ENCODE data around the gene SLC16A10. TPM values are rescaled to one million over a fixed set of nuclear protein-coding genes. Genes with fewer than 3 reads are reported as not detected.

Gene SLC16A10
- polyA plus RNA-seq, 3 donors = 0.05 to 0.15 TPM; not detected in 1

DNA sequence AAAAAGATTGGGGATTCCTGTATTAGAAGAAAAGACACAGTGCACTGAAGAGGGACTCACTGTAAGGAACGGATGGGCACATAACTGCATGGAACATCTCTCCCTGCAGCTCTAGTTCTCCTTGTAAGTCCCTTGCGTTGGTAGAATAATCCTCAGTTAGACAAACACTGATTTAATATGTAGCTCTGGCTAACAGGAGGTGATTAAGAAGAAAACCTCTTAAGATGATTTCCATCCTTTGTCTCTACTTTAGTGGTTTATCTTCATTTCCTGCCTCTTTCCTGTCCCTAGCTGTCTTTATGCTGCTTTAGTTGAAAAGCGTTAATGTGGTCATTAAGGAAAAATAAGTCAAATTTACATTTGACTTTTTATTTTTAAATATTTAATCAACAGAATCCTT lies 86.6 kb downstream of the SLC16A10 start:
- TF ChIP-seq, protein P1, sequence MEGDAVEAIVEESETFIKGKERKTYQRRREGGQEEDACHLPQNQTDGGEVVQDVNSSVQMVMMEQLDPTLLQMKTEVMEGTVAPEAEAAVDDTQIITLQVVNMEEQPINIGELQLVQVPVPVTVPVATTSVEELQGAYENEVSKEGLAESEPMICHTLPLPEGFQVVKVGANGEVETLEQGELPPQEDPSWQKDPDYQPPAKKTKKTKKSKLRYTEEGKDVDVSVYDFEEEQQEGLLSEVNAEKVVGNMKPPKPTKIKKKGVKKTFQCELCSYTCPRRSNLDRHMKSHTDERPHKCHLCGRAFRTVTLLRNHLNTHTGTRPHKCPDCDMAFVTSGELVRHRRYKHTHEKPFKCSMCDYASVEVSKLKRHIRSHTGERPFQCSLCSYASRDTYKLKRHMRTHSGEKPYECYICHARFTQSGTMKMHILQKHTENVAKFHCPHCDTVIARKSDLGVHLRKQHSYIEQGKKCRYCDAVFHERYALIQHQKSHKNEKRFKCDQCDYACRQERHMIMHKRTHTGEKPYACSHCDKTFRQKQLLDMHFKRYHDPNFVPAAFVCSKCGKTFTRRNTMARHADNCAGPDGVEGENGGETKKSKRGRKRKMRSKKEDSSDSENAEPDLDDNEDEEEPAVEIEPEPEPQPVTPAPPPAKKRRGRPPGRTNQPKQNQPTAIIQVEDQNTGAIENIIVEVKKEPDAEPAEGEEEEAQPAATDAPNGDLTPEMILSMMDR (IDR thresholded peaks at IDR 0.05) = no peak
- no CpG with 5 or more reads among the region's 3 CpGs for WGBS (ENCODE audit: insufficient coverage)
- no peak overlapping the region for H3K4me3 Mint-ChIP-seq
- H4K20me1 ChIP-seq (ENCODE audit: insufficient read depth, low read length) = no peaks in the 10 kb centered on the region
- H3K36me3 ChIP-seq (replicated peaks in 1 of 2; ENCODE audit: control insufficient read depth in 1 of 2, insufficient read depth in 2 of 2, low read length in 2 of 2) = no peaks in the 10 kb centered on the region
- H3K27ac ChIP-seq (ENCODE audit: low read depth in 1 of 2, low read length in 2 of 2) = no peak overlapping the region
- no peaks in the 10 kb centered on the region for H3K27me3 ChIP-seq (ENCODE audit: control insufficient read depth in 2 of 2, insufficient read depth in 2 of 2, low read length in 2 of 2)
- no peaks in the 10 kb centered on the region for H3K4me1 Mint-ChIP-seq
- H3K79me2 ChIP-seq (ENCODE audit: insufficient read depth, low read length) = no peaks in the 10 kb centered on the region
- no peak for DNase-seq
- H3K27ac Mint-ChIP-seq = peak overlapping the region in 1 of 7 donors; percentile 9
- intact Hi-C loops (cut with micrococcal nuclease) = no loop called here
- H3K4me3 ChIP-seq (replicated peaks in 1 of 3; ENCODE audit: low read depth in 2 of 3, low read length in 3 of 3) = no peak overlapping the region
- H3K9ac ChIP-seq (ENCODE audit: insufficient read depth, low read length, poor library complexity, severe bottlenecking) = no peak overlapping the region
- peaks cover 0 to 3% (median 0%) of the 10 kb centered on the region in 3 donors for H3K27me3 Mint-ChIP-seq (ENCODE audit: low read depth in 3 of 3)
- H3K4me2 ChIP-seq (replicated peaks; ENCODE audit: extremely low read depth, low read length, poor library complexity, severe bottlenecking) = no peak overlapping the region
- no peaks in the 10 kb centered on the region for H3K36me3 Mint-ChIP-seq
- no peaks in the 10 kb centered on the region for H3K4me1 ChIP-seq (ENCODE audit: control insufficient read depth in 1 of 2, insufficient read depth in 2 of 2, low read length in 2 of 2)
- peaks cover 0 to 1% (median 0%) of the 10 kb centered on the region in 7 donors for H3K9me3 Mint-ChIP-seq
- no peaks in the 10 kb centered on the region for H3K9me3 ChIP-seq (replicated peaks in 1 of 2; ENCODE audit: control insufficient read depth in 1 of 2, insufficient read depth in 1 of 2, low read length in 2 of 2)
- no peak overlapping the region for H2AFZ ChIP-seq (ENCODE audit: insufficient read depth, low read depth, low read length, poor library complexity, severe bottlenecking)

DNA sequence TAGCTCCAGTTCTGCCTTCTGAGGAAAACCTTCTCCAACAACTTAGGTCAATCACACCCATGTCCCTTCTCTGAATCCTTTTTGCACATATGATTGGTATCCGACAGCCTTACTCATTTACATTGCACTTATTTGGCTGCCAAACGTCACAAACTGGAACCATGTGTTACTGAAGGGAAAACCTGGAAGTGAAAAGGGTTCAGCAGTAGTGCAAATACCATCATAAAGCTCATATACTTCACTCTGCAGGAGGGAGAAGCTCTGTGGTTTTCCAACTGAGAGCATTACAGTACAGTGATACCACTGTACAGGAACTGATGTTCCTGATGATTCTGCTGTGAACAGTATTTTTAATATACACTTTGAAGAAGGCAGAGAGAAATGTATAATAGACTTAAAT lies 87.8 kb downstream of the SLC16A10 start:
- Mint-ChIP-seq H3K27me3 (ENCODE audit: low read depth in 3 of 3) (peaks cover 0 to 3% (median 0%) of the 10 kb centered on the region in 3 donors), H3K4me3 (no peak overlapping the region), H3K9me3 (no peaks in the 10 kb centered on the region), H3K4me1 (no peaks in the 10 kb centered on the region), H3K27ac (no peak overlapping the region), H3K36me3 (no peaks in the 10 kb centered on the region)
- WGBS (ENCODE audit: insufficient coverage) = no CpG with 5 or more reads among the region's 2 CpGs
- no peak overlapping the region for H2AFZ ChIP-seq (ENCODE audit: insufficient read depth, low read depth, low read length, poor library complexity, severe bottlenecking)
- H3K4me2 ChIP-seq (replicated peaks; ENCODE audit: extremely low read depth, low read length, poor library complexity, severe bottlenecking) = no peak overlapping the region
- H3K27ac ChIP-seq (ENCODE audit: low read depth in 1 of 2, low read length in 2 of 2) = no peak overlapping the region
- no peaks in the 10 kb centered on the region for H3K4me1 ChIP-seq (ENCODE audit: control insufficient read depth in 1 of 2, insufficient read depth in 2 of 2, low read length in 2 of 2)
- H3K36me3 ChIP-seq (replicated peaks in 1 of 2; ENCODE audit: control insufficient read depth in 1 of 2, insufficient read depth in 2 of 2, low read length in 2 of 2) = no peaks in the 10 kb centered on the region
- H3K9ac ChIP-seq (ENCODE audit: insufficient read depth, low read length, poor library complexity, severe bottlenecking) = no peak overlapping the region
- H4K20me1 ChIP-seq (ENCODE audit: insufficient read depth, low read length) = no peaks in the 10 kb centered on the region
- no peaks in the 10 kb centered on the region for H3K79me2 ChIP-seq (ENCODE audit: insufficient read depth, low read length)
- TF ChIP-seq, protein P1 (IDR thresholded peaks at IDR 0.05) = no peak
- no peak overlapping the region for H3K4me3 ChIP-seq (replicated peaks in 1 of 3; ENCODE audit: low read depth in 2 of 3, low read length in 3 of 3)
- H3K27me3 ChIP-seq (ENCODE audit: control insufficient read depth in 2 of 2, insufficient read depth in 2 of 2, low read length in 2 of 2) = no peaks in the 10 kb centered on the region
- intact Hi-C loops (cut with micrococcal nuclease) = no loop called here
- DNase-seq = no peak
- no peaks in the 10 kb centered on the region for H3K9me3 ChIP-seq (replicated peaks in 1 of 2; ENCODE audit: control insufficient read depth in 1 of 2, insufficient read depth in 1 of 2, low read length in 2 of 2)

Measured in CD14-positive monocyte (primary cell).